Heart left ventricle (tissue), 16 donors: ENCODE data around the gene SLC25A14. TPM values are rescaled to one million over a fixed set of nuclear protein-coding genes. Genes with fewer than 3 reads are reported as not detected.
"Not testable (repeated sequence)": the region's sequence is repeated elsewhere in the genome, so short reads cannot be mapped to it uniquely, and the experiment has no call there.

Source experiments
- ATAC-seq, 4 donors: fragments of 200-7000 bp; cut with Tn5 transposase; one replicate each; pipeline ENCODE4 v1.9.1; 2020 to 2022; ENCODE audit warnings: moderate library complexity in 4 of 4, mild to moderate bottlenecking in 3 of 4, moderate number of reproducible peaks in 1 of 4
- DNase-seq, 5 donors: peaks; one replicate each; pipeline ENCODE4 v3.0.0-alpha.2; 2020
- H3K27ac ChIP-seq, 12 donors: fragments of 200-600 bp; sonication (generic) in 4 of 12; one replicate each; pipeline versions ENCODE4 v1.5.0 to v1.8.0; 2016 to 2022; ENCODE audit warnings: mild to moderate bottlenecking in 2 of 12
- H3K27me3 ChIP-seq, 9 donors: fragments of 200-600 bp; sonication (generic) in 2 of 9; one replicate each; pipeline versions ENCODE4 v1.5.1 to v1.8.0; 2016 to 2022; ENCODE audit warnings: mild to moderate bottlenecking in 3 of 9
- H3K36me3 ChIP-seq, 9 donors: fragments of 200-600 bp; sonication (generic) in 2 of 9; one replicate each; pipeline versions ENCODE4 v1.5.0 to v1.8.0; 2018 to 2022; ENCODE audit warnings: mild to moderate bottlenecking in 2 of 9
- H3K4me1 ChIP-seq, 12 donors: fragments of 200-600 bp; sonication (generic) in 4 of 12; one replicate each; pipeline versions ENCODE4 v1.5.0 to v1.8.0; 2016 to 2022; ENCODE audit warnings: mild to moderate bottlenecking in 3 of 12
- H3K4me3 ChIP-seq, 12 donors: fragments of 200-600 bp; sonication (generic) in 4 of 12; one replicate each; pipeline versions ENCODE4 v1.5.0 to v1.8.0; 2017 to 2022; ENCODE audit warnings: mild to moderate bottlenecking in 9 of 12, moderate library complexity in 4 of 12
- H3K9me3 ChIP-seq, 12 donors: fragments of 200-600 bp; sonication (generic) in 4 of 12; one replicate each; pipeline versions ENCODE4 v1.5.0 to v1.8.0; 2016 to 2022; ENCODE audit warnings: mild to moderate bottlenecking in 1 of 12
- POLR2A ChIP-seq, 2 donors: fragments of 450-650 bp; IDR thresholded peaks; one replicate each; pipeline ENCODE4 v1.6.1; 2017; ENCODE audit warnings: antibody characterized with exemption in 2 of 2, mild to moderate bottlenecking in 2 of 2, moderate library complexity in 2 of 2
- WGBS, 4 donors: extraction: QIAGEN DNeasy Blood & Tissue Kit in 2 of 4; methylation state at CpG; one replicate each; pipeline versions ENCODE4 v1.1.5 to v1.1.7; 2013 to 2018; 5-methylcytosine and 5-hydroxymethylcytosine counted together
- intact Hi-C, 10 donors: fragments of 100-400 bp; cut with DNase I; formaldehyde crosslinking; loops; one replicate each; pipeline versions ENCODE4 v1.11.1 to v1.14.2; 2022
- polyA plus RNA-seq, 2 donors: library from polyadenylated mRNA; stranded (reverse); fragments of 200-250 nt; gene quantifications; one replicate each; pipeline ENCODE4 v1.2.3, GENCODE V29; 2013
- total RNA-seq, 9 donors: library from RNA; depleted of rRNA in 2 of 9; stranded (reverse); fragments of >200 nt in 2 of 9; fragmentation: NEBNext Ultra II Directional in 3 of 9; extraction: Animal tissue kit (Norgen Biotek cat#: 25700) in 3 of 9; gene quantifications; one replicate each; pipeline versions ENCODE4 v1.1.0 to v1.2.4, GENCODE V29; 2016 to 2023
- TF ChIP-seq, protein P1 (sequence below), 12 donors: fragments of 200-600 bp; sonication (generic) in 4 of 12; IDR thresholded peaks; one replicate each; pipeline versions ENCODE4 v1.5.0 to v1.8.0; 2018 to 2022; ENCODE audit warnings: antibody characterized with exemption in 12 of 12, mild to moderate bottlenecking in 5 of 12
- donor health status: ischemic (EF 13 %, LVEDD 7.1; RV severe dilation, severe dysfunction).
- donor health status: healthy with polysubstance abuse.
- donor health status: DM: no; HTN: yes; CAD: no.
- donor health status: DM: no; HTN: no; CAD: no.
- donor health status: ischemic (EF 25% LVEDD 6.9; RV normal size, moderate dysfunction).
- donor health status: ischemic (EF 25% LVEDD 5.7; RV mildly dilated, moderate dysfunction).
- donor health status: healthy.
- donor health status: DM: yes; HTN: yes; CAD: no.
- donor health status: ischemic (EF 35%, LVEDD 5.7; RV mildly dilated, moderate dysfunction).
- donor health status: nonischemic (EF 11% LVEDD 7.7; RV severe dilation, severe dysfunction).
- donor health status: DM: yes; HTN: yes; CAD: no.
- donor health status: PGD.
- donor health status: ischemic (EF 29% LVEDD 5.4; RV normal size, mild dysfunction).
- donor health status: nonischemic (EF 23%, LVEDD 6.1; RV moderate dilation, normal function).

Gene SLC25A14
- total and polyA plus RNA-seq, 11 donors, result 5.7 to 17.7 (median 7.1) TPM

- ATAC-seq (no peak), DNase-seq (no peak)
- Histone ChIP-seq H3K4me1 (no peaks in the 10 kb centered on the region), H3K27me3 (peaks cover 0 to 37% (median 5%) of the 10 kb centered on the region in 9 donors), H3K36me3 (no peaks in the 10 kb centered on the region), H3K9me3 (no peaks in the 10 kb centered on the region), H3K27ac (no peak overlapping the region), H3K4me3 (no peak overlapping the region)
- intact Hi-C loops, result loop anchor here in 3 of 10 donors (5.0 kb wide), 1 partner anchor 587 kb away; no protein-coding TSS in a partner anchor
- no peak for TF ChIP-seq POLR2A (IDR thresholded peaks at IDR 0.05)
- TF ChIP-seq, protein P1, sequence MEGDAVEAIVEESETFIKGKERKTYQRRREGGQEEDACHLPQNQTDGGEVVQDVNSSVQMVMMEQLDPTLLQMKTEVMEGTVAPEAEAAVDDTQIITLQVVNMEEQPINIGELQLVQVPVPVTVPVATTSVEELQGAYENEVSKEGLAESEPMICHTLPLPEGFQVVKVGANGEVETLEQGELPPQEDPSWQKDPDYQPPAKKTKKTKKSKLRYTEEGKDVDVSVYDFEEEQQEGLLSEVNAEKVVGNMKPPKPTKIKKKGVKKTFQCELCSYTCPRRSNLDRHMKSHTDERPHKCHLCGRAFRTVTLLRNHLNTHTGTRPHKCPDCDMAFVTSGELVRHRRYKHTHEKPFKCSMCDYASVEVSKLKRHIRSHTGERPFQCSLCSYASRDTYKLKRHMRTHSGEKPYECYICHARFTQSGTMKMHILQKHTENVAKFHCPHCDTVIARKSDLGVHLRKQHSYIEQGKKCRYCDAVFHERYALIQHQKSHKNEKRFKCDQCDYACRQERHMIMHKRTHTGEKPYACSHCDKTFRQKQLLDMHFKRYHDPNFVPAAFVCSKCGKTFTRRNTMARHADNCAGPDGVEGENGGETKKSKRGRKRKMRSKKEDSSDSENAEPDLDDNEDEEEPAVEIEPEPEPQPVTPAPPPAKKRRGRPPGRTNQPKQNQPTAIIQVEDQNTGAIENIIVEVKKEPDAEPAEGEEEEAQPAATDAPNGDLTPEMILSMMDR (IDR thresholded peaks at IDR 0.05), result no peak
- WGBS, 4 donors, result 73 to 84% (median 81%) methylated on average over 3 of the region's 3 CpGs
Observed at GRCh38 chrX:130330146-130330545, 9.6 kb upstream of the SLC25A14 start.

- H3K36me3 ChIP-seq, result no peaks in the 10 kb centered on the region
- no peak overlapping the region for H3K27ac ChIP-seq
- H3K27me3 ChIP-seq, result peaks cover 0 to 37% (median 5%) of the 10 kb centered on the region in 9 donors
- no peaks in the 10 kb centered on the region for H3K4me1 ChIP-seq
- DNase-seq, result peak; percentile 7 to 66 (median 38)
- H3K9me3 ChIP-seq, result no peaks in the 10 kb centered on the region
- WGBS, 4 donors, result 5 to 13% (median 8%) methylated on average over 10 of the region's 10 CpGs
- ATAC-seq, result peak in 2 of 4 donors; percentile 70 to 72
- no peak overlapping the region for H3K4me3 ChIP-seq
- TF ChIP-seq, protein P1 (IDR thresholded peaks at IDR 0.05), result peak in 10 of 12 donors; percentile 10 to 35 (median 28)
- no peak for TF ChIP-seq POLR2A (IDR thresholded peaks at IDR 0.05)
- intact Hi-C loops, result loop anchor here in 3 of 10 donors (5.0 kb wide), 1 partner anchor 587 kb away; no protein-coding TSS in a partner anchor
Observed at GRCh38 chrX:130330706-130331105, 9.0 kb upstream of the SLC25A14 start.

DNA sequence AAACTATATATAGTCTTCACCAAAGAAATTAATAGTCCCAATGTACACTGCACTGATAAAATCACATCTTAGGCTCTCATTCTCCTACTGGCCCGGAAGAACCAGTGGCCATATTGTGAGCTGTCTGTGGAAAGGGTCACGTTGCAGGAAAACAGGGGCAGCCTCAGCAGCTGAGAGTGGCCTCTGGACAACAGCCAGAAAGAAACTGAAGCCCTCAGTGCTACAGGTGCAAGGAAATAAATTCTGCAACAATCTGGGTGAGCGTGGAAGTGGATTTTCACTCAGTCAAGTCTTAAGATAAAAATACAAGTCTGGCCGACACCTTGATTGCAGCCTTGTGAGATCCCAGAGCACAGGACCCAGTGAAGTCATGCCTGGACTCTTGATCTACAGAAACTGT, 3.2 kb upstream of the SLC25A14 start:
- no peak for TF ChIP-seq POLR2A (IDR thresholded peaks at IDR 0.05)
- TF ChIP-seq, protein P1 (IDR thresholded peaks at IDR 0.05), result no peak
- WGBS, 4 donors, result 52 to 65% (median 58%) methylated on average over 4 of the region's 4 CpGs
- intact Hi-C loops, result no loop called here
- no peak overlapping the region for H3K27ac ChIP-seq
- H3K4me1 ChIP-seq, result peaks cover 0 to 4% (median 0%) of the 10 kb centered on the region in 12 donors
- ATAC-seq (no peak), DNase-seq (no peak)
- H3K36me3 ChIP-seq, result no peaks in the 10 kb centered on the region
- H3K9me3 ChIP-seq, result no peaks in the 10 kb centered on the region
- H3K27me3 ChIP-seq, result peaks cover 0 to 4% (median 0%) of the 10 kb centered on the region in 9 donors
- no peak overlapping the region for H3K4me3 ChIP-seq

- H3K4me1 ChIP-seq, H3K9me3 ChIP-seq, H3K27ac ChIP-seq, H3K36me3 ChIP-seq, intact Hi-C loops, ATAC-seq, DNase-seq, H3K27me3 ChIP-seq: not testable (repeated sequence)
- H3K4me3 ChIP-seq, result peak overlapping the region in 9 of 12 donors; percentile 61 to 85 (median 72)
- 63 to 75% (median 68%) methylated on average over 8 of the region's 8 CpGs for WGBS, 4 donors
Observed at GRCh38 chrX:130338869-130339268, 850 bp upstream of the SLC25A14 start.

DNA sequence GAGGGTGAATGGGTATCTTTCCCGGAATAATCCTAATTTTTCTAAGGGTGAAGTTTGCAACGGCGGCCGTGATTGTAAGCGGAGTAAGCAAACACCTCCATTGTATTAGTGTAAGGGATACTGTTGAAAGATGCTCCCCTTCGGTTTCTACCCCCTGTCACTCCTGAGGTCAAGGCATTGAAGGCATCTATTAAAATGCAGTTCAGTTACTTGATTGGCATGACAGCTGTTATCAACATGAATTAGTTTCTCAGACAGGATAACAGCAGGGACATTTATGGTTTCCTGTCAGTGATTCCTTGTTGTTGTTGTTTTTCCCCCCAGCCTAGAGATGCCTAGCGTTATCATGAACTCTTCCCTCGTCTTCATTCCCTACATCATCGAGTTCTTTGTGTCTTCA, 552 bp downstream of the SLC25A14 start:
- H3K9me3 ChIP-seq, result no peaks in the 10 kb centered on the region
- H3K36me3 ChIP-seq, result no peaks in the 10 kb centered on the region
- H3K4me3 ChIP-seq, result peak overlapping the region; percentile 40 to 85 (median 70)
- ATAC-seq (no peak), DNase-seq (no peak)
- WGBS, 4 donors, result 2 to 40% (median 22%) methylated on average over 9 of the region's 9 CpGs
- TF ChIP-seq, protein P1 (IDR thresholded peaks at IDR 0.05), result no peak
- no peak for TF ChIP-seq POLR2A (IDR thresholded peaks at IDR 0.05)
- no peaks in the 10 kb centered on the region for H3K27me3 ChIP-seq
- H3K4me1 ChIP-seq, result peaks cover 0 to 4% (median 0%) of the 10 kb centered on the region in 12 donors
- H3K27ac ChIP-seq, result peak overlapping the region in 8 of 12 donors; percentile 18 to 59 (median 48)
- intact Hi-C loops, result loop anchor here in 1 of 10 donors (5.0 kb wide), 1 partner anchor 73 kb away; the partner anchor contains the start of gene ZNF280C
